Stromal cell of bone marrow (primary cell): ENCODE data around the gene ABCD4.

Experiments
- DNase-seq: peaks from one replicate; pipeline ENCODE4 v3.0.0-alpha.2; 2012; ENCODE audit warnings: low read depth

The ABCD4 gene

DNA sequence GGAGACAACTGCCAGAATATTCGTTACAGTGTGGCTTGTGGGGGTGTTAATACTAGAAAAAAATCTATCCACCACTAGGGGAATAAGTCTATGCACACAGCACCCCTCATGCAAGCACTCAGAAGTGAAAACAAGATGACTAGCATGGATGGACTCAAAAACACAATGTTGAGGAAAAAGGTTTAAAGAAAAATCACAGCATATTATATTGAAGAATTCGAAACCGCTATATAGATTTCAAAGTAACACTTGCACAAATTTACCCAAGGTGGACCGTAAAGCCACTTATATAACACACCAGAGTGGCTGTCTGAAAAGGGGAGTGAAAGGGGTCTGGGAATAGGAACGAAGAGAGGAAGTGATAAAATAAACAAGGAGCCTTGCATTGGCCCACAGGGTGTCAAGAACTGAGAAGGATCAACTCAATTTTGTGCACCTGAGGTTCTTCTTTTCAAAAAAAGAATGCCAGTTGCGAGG, 544 bp downstream of the ABCD4 start:
- DNase-seq: peak; percentile 31

DNA sequence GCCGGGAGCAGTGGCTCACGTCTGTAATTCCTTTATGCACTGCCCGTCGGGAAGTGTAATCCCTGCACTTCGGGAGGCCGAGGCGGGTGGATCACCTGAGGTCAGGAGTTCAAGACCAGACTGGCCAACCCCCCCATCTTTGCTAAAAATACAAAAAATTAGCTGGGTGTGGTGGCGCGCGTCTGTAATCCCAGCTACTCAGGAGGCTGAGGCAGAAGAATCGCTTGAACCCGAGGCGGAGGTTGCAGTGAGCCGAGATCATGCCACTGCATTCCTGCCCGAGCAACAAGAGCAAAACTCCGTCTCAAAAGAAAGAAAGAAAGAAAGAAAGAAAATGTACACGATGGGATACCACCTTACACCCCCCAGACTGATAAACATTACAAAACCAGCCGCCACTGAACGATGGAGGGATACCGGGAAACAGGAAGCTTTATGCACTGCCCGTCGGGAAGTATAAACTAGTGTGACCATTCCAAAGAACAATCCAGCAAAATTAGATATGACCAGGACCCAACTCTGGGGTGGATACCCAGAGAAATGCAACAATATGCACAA, 1.1 kb downstream of the ABCD4 start:
- no peak for DNase-seq

DNA sequence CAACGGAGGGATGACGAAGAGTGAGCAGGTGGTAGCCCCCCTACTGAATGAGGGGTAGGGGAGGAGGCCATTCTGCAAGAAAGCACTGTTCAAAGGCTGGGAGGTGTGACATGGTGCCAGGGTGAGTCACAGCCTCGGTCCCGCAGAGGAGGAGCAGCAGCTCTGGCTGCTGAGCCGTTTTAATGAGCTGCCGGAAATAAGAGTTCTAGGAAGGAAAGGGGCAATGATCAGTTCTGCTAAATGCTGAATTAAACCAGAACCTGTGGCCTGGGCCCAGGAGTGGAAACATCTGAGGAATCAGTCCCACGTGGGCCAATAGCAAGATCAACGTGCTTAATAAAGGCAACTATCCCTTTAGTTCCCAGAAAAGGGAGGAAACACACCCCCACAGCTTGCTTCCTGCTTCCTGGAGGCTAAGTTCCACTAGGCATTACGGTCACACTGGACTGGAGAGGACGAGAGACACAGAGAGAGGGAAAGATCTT, 3.6 kb downstream of the ABCD4 start:
- no peak for DNase-seq

DNA sequence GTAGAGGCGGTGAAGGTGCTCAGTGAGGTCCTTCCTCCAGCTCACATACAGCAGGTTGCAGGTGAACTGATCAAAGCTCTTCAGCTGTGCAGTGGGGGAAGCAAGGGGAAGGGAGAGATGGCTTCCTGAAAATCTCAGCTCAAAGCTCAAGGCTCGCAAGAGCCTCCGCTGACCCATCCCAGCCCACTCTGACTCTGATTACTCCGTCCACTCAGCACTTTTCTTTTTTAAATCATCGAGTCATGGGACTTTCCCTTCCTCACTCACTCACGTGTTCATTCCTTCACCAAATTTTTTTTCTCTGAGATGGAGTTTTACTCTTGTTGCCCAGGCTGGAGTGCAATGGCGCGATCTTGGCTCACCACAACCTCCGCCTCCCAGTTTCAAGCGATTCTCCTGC, 4.7 kb downstream of the ABCD4 start:
- no peak for DNase-seq

DNA sequence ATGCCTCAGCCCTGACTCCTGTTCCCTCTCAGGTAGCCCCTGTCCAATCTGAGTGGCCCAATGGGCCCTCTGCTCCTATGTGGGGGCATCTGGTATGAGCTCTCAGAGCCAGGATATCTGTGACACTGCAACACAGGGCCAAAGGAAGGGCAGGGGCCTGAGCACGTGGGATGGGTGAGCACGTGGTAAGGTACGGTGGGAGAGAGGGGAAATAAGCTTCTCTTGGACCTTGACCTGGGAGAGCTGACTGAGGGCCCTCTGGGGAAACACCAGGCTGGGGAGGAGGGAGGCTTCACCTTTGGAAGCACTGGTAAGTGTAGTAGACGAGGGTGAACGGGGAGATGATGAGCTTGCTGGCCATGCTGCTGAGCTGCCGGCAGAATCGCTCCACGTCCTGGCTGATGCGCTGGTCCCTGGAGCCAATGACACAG, 6.7 kb downstream of the ABCD4 start:
- no peak for DNase-seq

DNA sequence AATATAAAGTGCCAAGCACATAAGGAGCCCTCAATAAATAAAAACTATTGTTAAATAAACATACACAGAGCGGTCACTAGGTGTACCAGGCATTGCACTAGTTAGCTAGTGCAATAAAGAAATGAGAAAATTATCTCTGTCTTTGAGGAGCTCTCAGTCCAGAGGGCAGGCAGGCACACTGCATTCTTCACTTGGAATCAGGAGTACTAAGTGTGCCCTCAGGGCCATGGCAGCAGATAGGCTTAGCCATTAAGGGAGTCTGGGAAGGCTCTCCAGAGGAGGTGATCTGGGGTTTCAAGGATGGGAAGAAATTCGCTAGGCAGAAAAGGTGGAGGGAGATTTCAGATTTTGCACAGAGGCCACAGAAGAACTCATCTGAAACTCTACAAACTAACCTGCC, 9.1 kb downstream of the ABCD4 start:
- no peak for DNase-seq

DNA sequence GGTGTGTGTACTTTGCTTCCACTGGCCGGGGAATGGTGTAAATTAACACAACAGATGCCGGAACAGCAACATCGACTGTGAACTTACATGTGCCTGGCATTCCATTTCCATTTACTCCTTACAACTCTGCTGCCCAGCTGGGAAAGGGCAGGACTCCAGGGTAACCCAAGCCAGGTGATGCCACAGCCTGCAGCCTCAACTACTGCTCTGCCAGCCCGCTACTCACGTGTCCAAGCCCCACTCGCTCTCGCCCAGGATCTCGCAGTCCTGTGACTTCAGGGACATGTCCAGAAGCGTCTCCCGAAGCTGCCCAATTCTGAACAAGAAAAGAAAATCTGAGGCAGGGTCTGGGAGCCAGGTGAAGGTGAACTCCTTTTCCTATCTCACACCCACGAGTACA, 10.7 kb downstream of the ABCD4 start:
- no peak for DNase-seq

DNA sequence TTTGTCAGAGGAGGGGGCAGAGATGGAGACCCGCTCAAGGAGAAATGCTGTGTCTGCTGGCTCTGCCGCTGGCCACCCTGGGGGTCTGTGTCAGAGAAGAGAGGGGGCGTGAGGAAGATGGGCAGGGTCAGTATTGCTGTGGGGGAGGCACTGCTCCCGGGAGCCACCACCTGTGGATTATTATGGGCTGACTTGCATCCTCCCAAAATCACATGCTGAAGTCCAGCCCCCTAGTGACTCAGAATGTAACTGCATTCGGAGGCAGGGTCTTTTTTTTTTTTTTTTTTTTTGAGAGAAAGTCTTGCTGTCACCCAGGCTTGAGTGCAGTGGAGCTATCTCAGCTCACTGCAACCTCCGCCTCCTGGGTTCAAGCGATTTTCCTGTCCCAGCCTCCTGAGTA, 12.3 kb downstream of the ABCD4 start:
- no peak for DNase-seq

DNA sequence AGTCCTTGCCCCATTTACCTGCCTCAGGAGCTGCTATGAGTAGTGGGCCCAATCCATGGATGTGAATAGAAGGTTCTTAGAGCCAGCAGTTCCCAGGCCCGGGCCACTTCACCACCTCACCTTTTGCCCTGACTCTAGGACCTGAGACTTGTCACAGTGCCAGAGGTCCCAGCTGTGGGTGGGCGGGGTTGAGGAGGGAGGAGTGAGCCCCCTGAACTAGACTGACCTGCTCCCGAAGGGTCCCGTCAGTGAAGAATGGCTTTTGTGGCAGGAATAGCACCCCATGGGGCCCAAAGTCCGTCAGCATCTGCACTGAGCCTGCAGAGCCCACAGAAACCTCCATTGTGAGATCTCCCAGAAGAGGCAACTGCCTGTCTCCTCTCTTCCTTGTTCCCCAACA, 12.9 kb downstream of the ABCD4 start:
- DNase-seq: no peak

DNA sequence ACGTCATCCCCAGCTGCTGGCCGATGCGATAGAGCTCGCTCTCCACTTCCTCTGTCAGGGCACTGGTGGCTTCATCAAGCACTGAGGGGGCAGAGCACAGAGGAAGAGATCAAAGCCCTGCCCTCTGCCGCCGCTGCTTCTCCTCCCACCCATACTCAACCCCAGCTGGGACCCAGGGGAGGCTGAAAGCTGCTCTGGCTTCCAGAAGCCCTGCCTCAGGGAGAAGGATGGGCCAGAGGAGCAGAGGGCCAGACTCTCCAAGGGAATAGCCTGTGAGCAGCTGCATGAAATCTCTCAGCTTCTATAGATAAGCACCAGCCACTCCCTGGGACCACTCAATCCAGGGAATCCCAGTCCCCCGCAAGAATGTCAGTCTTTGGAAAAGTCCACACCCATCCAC, 16.0 kb downstream of the ABCD4 start:
- no peak for DNase-seq

DNA sequence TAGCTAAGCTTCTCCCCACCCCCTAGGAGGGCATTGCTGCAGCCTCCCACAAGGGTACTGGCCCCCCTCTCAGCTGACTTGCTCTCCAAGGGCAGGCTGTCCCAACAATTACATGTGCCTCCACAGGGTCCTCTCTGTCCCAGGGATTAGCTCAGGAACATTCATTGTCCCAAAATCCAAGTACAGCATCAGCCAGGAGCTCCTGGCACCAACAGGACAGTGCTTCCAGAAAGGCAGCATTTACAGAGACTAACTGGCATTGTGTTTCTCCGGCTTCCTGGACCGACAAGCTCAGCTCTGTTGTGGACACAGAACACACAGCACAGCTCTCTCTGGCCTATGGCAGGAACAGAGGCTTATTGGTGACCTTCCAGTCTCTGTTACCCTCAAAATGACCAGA, 21.7 kb downstream of the ABCD4 start:
- DNase-seq: no peak

DNA sequence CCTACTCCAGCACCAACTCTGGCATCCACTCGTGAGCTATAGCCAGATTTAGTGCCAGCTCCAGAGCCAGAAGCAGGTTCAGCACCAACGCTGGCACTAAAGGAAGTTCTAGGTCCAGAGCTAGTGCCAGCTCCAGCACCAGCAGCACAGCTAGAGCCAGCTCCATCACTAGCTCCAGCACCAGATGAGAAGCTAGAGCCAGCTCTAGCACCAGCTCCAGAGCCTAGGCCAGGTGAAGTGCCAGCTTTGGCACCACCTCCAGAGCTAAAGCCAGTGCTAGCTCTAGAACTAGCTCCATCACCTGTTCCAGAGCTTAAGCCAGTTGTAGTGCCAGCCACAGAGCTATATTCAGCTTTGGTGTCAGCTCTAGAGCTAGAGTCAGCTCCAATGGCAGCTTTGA, 24.7 kb downstream of the ABCD4 start:
- DNase-seq: no peak

DNA sequence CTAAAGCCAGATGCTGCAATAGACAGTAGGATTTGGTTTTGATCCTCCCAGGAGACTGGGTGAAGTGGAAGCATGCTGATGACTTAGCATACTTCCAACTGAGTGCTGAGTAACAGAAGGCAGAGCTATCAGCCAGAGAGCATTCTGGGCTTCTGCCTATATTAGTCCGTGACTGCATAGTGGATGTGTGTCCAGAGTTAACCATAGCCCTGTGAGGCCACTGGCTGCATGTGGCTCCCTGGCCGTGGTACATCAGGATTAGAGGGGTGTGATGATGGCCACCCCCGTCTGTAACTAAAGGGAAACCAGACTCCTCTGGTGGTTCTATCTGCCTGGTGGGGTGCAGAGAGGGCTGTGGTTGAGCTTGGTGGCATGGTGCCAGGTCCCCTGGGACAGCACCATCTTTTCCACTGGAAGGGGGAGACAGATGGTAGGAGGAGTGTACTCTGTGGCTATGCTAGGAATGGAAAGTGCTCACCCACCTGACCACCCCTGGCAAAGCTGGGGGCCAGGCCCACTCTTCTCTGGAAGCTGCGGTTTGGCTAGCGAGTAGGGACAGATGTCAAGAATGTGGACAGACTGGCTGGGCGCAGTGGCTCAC, 27.4 kb downstream of the ABCD4 start:
- DNase-seq: peak; percentile 94

DNA sequence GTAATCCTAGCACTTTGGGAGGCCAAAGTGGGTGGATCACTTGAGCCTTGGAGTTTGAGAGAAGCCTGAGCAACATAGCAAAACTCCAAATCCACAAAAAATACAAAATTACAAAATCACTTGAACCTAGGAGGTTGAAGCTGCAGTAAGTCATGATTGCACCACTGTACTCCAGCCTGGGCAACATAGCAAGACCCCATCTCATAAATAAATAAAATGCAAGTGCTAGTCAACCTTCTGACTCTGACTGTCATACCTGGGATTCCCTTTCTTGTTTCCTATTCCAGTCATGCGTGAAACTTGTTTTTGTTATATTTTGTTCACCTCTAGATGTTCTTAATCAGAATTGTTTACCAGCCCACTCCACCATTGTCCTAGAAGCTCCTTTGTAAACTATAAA, 31.4 kb downstream of the ABCD4 start:
- no peak for DNase-seq

DNA sequence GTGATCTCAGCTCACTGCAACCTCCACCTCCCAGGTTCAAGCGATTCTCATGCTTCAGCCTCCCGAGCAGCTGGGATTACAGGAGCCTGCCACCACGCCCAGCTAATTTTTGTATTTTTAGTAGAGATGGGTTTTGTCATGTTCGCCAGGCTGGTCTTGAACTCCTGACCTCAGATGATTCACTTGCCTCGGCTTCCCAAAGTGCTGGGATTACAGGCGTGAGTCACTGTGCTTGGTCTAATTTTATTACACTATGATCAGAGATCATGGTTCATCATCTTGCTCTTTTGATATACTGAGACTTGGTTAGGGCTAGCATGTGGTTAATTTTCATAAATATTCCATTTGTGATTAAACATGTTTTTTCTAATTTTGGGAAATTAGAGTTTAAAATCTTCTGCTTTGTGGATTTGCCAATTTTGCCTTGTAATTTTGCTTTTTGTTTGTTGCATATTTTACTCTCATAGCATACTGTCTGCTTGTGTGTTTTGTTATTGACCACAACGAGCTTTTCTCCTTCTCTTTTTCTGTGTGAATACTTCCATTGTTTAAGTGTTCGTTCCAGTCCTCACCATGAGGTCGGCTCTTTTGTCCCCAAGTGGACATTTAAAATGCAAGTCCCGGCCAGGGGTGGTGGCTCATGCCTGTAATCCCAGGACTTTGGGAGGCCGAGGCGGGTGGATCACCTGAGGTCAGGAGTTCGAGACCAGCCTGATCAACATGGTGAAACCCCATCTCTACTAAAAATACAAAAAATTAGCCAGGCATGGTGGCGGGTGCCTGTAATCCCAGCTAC, 32.2 kb downstream of the ABCD4 start:
- DNase-seq: peak; percentile 79

DNA sequence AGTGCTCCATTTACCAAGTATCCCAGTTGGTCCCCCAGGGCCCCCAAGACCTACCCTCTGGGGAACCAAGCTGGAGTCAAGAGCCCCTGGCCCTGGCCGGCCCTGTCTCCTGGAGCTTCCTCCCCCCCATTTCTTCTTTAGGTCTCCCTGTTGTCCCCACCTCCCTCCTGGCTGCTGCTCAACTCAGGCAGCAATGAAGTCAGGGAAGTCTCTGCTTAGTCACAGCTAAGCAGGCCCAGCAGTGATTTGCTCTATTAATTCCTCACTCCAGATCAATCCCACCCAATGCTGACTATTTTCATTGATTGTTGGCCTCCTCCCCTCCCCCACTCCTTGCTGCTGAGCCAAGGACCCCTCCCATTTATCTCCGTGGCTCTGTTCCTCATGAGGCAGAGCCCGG, 35.1 kb downstream of the ABCD4 start:
- DNase-seq: no peak

DNA sequence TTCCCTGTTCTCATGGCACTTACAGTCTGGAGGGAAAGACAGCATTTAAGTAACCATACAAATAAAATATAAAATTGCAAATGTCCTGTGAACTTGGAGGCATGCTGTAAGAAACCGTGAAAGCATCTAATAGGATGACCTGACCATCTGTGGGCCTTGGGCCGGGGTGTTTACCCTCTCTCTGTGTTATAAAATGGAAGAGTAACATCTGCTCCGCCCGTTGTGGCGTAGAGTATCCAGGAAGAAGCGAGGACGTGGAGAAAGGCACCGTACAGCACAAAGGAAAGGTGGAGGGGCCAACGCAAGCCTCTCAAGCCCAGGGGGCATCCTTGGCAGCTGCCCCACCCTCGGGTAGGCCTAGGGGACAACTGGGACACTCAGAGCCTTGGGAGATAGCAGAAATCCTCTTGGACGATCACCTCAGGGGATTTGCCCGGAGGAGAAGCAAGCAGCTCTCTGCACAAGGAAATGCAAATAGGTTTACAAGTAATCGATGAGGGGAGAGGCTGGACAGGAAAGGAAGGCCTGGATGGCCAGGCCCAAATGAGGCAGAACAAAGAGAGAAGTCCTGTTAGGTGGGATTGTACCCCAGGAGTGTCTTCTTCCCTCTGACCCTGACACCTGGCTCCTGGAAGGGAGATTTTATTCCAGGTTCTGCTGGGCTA, 37.3 kb downstream of the ABCD4 start:
- DNase-seq: no peak

DNA sequence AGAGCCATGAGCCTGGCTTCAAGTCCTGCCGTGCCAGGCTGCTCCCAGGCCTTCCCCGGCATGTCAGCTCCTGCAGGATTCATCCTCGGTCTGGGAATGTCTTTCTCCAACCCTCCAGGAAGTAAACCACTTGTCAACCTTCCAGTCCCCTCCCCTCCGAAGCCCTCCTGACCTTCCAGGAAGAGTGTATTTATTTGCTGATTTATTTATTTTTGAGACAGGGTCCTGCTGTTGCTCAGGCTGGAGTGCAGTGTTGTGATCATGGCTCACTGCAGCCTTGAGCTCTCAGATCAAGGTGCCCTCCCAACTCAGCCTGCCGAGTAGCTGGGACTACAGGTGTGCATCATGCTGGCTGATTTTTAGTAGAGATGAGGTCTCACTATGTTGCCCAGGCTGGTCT, 38.8 kb downstream of the ABCD4 start:
- DNase-seq: no peak

DNA sequence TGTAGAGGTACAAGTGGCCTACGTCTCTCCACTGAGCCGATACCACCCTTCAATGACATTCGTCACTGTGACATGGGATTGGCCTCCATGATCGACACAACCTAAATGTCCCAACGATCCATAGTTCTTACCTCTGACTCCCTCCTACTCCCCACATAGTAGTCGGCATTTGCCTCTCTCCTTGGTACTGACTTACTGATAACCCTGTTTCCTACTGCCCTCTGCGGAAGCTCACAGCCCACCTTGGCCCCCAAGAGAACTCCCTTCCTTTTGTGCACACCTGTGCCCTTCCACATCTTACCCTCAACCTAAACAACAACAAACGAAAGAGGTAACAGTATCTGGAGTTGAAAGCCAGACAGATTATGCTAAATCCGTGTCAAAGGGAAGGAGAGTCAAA, 39.6 kb downstream of the ABCD4 start:
- DNase-seq: no peak

DNA sequence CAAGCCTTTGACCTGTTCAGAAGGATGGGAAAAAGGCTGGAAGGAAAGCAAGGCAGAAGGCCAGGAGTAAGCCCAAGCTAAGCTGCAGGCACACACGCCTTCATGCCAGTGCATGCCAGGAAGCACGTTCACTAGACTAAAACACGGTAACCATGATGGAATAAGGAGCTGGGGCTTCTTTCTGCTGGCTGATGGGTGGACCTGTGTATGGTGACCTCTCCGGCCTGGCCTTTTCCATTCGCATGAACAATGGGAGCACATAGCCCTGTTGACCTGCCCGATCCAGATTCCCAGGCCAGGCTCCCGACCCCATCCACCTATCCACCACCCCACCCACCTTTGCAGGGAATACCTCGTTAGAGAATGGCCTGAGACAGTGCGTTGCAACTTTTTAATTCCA, 40.7 kb downstream of the ABCD4 start:
- DNase-seq: no peak

DNA sequence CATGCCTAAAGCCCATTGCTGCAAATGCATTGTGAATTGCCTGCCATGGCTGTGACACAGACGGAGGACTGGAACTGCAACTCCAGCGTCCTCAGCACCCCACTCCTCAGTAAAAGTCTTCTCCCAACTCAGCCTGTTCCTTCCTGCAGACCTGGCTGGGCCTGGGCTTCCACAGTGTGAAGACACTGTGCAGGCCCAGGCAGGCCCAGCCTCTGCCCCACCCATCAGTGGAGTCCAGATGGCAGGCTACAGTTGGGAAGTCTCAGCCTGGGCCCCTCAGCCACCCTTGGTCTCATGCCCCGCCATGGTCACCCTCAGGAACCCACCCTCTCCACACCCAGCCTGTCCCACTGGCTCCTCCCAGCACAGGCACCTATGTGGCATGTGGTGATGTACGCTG, 41.4 kb downstream of the ABCD4 start:
- DNase-seq: no peak

DNA sequence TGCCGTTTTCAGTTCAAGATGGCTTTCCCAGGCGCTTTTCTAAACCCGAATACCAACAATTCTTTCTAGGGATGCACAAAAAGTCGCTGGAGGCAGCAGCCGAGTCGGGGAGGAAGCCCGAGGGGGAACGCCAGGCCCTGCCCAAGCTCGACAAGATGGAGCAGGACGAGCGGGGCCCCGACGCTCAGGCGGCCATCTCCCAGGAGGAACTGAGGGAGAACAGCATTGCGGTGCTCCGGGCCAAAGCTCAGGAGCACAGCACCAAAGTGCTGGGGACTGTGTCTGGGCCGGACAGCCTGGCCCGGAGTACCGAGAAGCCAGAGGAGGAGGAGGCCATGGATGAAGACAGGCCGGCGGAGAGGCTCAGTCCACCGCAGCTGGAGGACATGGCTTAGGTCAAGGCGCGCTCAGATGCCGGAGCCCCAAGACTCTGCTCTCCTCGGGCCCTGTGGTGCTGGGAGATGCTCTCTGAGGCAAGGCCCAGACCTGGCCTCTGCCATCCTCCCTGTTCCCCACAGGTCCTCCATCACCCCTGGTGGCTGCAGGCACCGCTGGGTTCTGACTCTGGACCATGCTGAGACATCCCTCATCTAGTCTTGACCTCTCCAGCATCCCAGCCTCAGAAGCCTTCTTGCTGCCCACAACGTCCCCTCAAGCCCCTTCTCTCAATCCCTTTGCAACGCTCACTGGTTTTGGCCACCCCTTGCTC, 42.1 kb downstream of the ABCD4 start:
- DNase-seq: no peak
